ENCODE measurements around the gene EMC8. TPM values are rescaled to one million over a fixed set of nuclear protein-coding genes. Genes with fewer than 3 reads are reported as not detected.

The EMC8 gene
- total RNA-seq, 4 donors from 2014 or later = 27.9 to 40.0 (median 31.8) TPM

DNA sequence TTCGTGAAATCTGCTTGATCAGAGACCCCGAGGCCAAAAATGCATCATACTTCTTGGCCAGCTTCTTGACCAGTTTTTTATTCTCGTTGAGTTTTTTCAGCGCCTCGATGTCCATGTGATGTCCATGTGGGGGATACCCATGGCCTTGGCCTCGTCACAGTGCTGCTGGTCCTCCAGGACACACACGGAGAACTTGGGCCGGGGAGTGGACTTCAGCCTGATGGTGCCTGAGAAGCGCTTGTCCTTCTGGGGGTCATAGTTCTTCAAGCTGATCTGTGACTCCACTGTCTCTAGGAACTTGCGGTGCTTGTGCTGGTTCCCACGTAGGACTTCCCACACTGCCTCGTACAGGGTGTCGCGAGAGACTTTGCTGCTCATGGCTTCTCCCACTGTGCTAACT lies 16.8 kb upstream of the EMC8 start:
- no peak overlapping the region for H3K4me3 ChIP-seq
- peaks cover 19% of the 10 kb centered on the region for H3K27me3 ChIP-seq
- intact Hi-C loops (cut with DNase I; ENCODE audit: low total_unique reads) = no loop called here
- H3K4me1 ChIP-seq = peaks cover 0 to 3% (median 2%) of the 10 kb centered on the region in 4 donors
- DNase-seq = no peak
- in situ Hi-C loops (cut with MboI; ENCODE audit: low pct_ligation_motif_present in 1 of 4, low pct_unique_long_range_greater_than_20kb in 1 of 4, low sequenced_read_pairs in 3 of 4) = loop anchor here in 1 of 4 donors (25.0 kb wide), 1 partner anchor 696 kb away; the partner anchor contains the start of gene FOXF1
- no peak overlapping the region for H3K27ac ChIP-seq
- no peaks in the 10 kb centered on the region for H3K9me3 ChIP-seq
- no peak for TF ChIP-seq POLR2A (IDR thresholded peaks at IDR 0.05)
- no peak for TF ChIP-seq POLR2AphosphoS5 (IDR thresholded peaks at IDR 0.05)
- no peak for TF ChIP-seq CTCF (IDR thresholded peaks at IDR 0.05)
- TF ChIP-seq EP300 (IDR thresholded peaks at IDR 0.05; ENCODE audit: low read depth) = no peak
- H3K36me3 ChIP-seq = no peaks in the 10 kb centered on the region
- 91 to 92% methylated on average over 6 to 14 of the region's 14 CpGs for WGBS, 2 donors (ENCODE audit: low coverage in 1 of 2)

DNA sequence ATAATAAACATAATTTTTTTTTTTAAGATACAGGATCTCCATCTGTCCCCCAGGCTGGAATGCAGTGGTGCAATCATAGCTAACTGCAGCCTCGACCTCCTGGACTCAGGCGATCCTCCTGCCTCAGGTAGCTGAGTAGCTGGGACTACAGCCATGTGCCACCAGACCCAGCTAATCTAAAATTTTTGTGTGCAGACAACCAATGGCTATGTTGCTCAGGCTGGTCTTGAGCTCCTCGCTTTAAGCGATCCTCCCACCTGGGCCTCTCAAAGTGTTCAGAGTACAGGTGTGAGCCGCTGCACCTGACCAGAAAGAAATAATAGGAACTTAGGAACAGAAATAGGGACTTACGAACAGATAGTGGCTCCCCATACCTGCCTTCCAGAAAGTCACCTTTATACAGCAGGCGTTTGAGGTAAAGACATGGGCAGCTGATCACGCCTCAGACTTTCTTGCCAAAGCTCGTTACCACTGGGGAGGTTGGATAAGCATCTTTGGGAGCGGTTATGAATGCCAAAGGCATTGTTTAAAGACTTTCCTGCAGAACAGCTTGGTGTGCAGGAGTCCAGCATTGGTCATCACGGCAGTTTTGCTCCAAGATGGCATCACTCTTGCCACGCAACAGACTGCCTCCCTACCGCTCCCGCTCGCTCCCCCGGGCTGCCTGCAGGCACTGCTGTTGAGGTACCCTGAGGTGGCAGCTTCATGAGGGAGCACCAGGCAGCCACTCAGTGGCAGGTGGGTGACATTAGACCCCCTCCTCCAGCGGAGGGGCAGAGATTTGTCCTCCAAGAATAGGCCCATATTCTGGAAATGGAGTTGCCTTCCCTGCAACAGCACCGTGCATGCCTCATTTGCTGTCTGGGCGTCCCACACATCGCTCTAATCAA lies 13.7 kb upstream of the EMC8 start:
- WGBS, 2 donors (ENCODE audit: low coverage in 1 of 2) = 60 to 83% methylated on average over 2 to 20 of the region's 20 CpGs
- no peak overlapping the region for H3K4me3 ChIP-seq
- H3K27me3 ChIP-seq = peaks cover 22% of the 10 kb centered on the region
- TF ChIP-seq POLR2AphosphoS5 (IDR thresholded peaks at IDR 0.05) (no peak), EP300 (IDR thresholded peaks at IDR 0.05; ENCODE audit: low read depth) (no peak), POLR2A (IDR thresholded peaks at IDR 0.05) (no peak), CTCF (IDR thresholded peaks at IDR 0.05) (no peak)
- in situ Hi-C loops (cut with MboI; ENCODE audit: low pct_ligation_motif_present in 1 of 4, low pct_unique_long_range_greater_than_20kb in 1 of 4, low sequenced_read_pairs in 3 of 4) (loop anchor here in 1 of 4 donors (25.0 kb wide), 1 partner anchor 699 kb away; the partner anchor contains the start of gene FOXF1), intact Hi-C loops (cut with DNase I; ENCODE audit: low total_unique reads) (no loop called here)
- DNase-seq = no peak
- no peaks in the 10 kb centered on the region for H3K4me1 ChIP-seq
- H3K27ac ChIP-seq = no peak overlapping the region
- H3K36me3 ChIP-seq = no peaks in the 10 kb centered on the region
- no peaks in the 10 kb centered on the region for H3K9me3 ChIP-seq

GRCh38 chr16:85812031-85812807 lies 12.9 kb upstream of the EMC8 start:
- TF ChIP-seq POLR2A (IDR thresholded peaks at IDR 0.05) = no peak
- no peak for TF ChIP-seq POLR2AphosphoS5 (IDR thresholded peaks at IDR 0.05)
- TF ChIP-seq CTCF (IDR thresholded peaks at IDR 0.05) = no peak
- TF ChIP-seq EP300 (IDR thresholded peaks at IDR 0.05; ENCODE audit: low read depth) = no peak
- no peak for DNase-seq
- Histone ChIP-seq H3K9me3 (no peaks in the 10 kb centered on the region), H3K27me3 (peaks cover 19% of the 10 kb centered on the region), H3K4me1 (no peaks in the 10 kb centered on the region), H3K27ac (no peak overlapping the region), H3K4me3 (no peak overlapping the region), H3K36me3 (peaks cover 0 to under 1% (median 0%) of the 10 kb centered on the region in 4 donors)
- intact Hi-C loops (cut with DNase I; ENCODE audit: low total_unique reads) = no loop called here
- 13 to 54% methylated on average over 6 to 37 of the region's 37 CpGs for WGBS, 2 donors (ENCODE audit: low coverage in 1 of 2)
- in situ Hi-C loops (cut with MboI; ENCODE audit: low pct_ligation_motif_present in 1 of 4, low pct_unique_long_range_greater_than_20kb in 1 of 4, low sequenced_read_pairs in 3 of 4) = loop anchor here in 1 of 4 donors (25.0 kb wide), 1 partner anchor 700 kb away; the partner anchor contains the start of gene FOXF1

- intact Hi-C loops (cut with DNase I; ENCODE audit: low total_unique reads) = no loop called here
- in situ Hi-C loops (cut with MboI; ENCODE audit: low pct_ligation_motif_present in 1 of 4, low pct_unique_long_range_greater_than_20kb in 1 of 4, low sequenced_read_pairs in 3 of 4) = loop anchor here in 1 of 4 donors (25.0 kb wide), 1 partner anchor 702 kb away; the partner anchor contains the start of gene FOXF1
- 81 to 87% methylated on average over 3 to 7 of the region's 7 CpGs for WGBS, 2 donors (ENCODE audit: low coverage in 1 of 2)
- H3K9me3 ChIP-seq = no peaks in the 10 kb centered on the region
- H3K4me1 ChIP-seq = no peaks in the 10 kb centered on the region
- H3K27me3 ChIP-seq = peaks cover 19% of the 10 kb centered on the region
- no peak overlapping the region for H3K4me3 ChIP-seq
- no peak overlapping the region for H3K27ac ChIP-seq
- TF ChIP-seq POLR2AphosphoS5 (IDR thresholded peaks at IDR 0.05) (no peak), EP300 (IDR thresholded peaks at IDR 0.05; ENCODE audit: low read depth) (no peak), POLR2A (IDR thresholded peaks at IDR 0.05) (no peak), CTCF (IDR thresholded peaks at IDR 0.05) (no peak)
- DNase-seq = no peak
- peaks cover 0 to 16% (median 5%) of the 10 kb centered on the region in 4 donors for H3K36me3 ChIP-seq
Measured at GRCh38 chr16:85810742-85811115, 11.4 kb upstream of the EMC8 start.
